GM23338 (cell line): Measurements from ENCODE around the gene ARL15. TPM values are rescaled to one million over a fixed set of nuclear protein-coding genes. Genes with fewer than 3 reads are reported as not detected.

Experiments used
- ATAC-seq: fragments of 200-7000 bp; cut with Tn5 transposase; 3 replicates; pipeline ENCODE4 v1.9.1; 2020
- DNase-seq: peaks from one replicate; pipeline ENCODE4 v3.0.0-alpha.2; 2015; ENCODE audit warnings: low spot score
- H2AFZ ChIP-seq: fragments of 200-600 bp; sonication (generic); 2 replicates; pipeline ENCODE4 v1.8.0; 2016; ENCODE audit warnings: antibody characterized with exemption, mild to moderate bottlenecking, moderate library complexity
- H3F3A ChIP-seq: fragments of 200-600 bp; sonication (generic); replicated peaks from 2 replicates; pipeline ENCODE4 v1.8.0; 2017; ENCODE audit warnings: antibody characterized with exemption, mixed run types, low read depth
- H3K27ac ChIP-seq: fragments of 200-600 bp; sonication (generic); 2 replicates; pipeline ENCODE4 v1.6.1; 2016; ENCODE audit warnings: low read depth
- H3K27me3 ChIP-seq: fragments of 200-600 bp; sonication (generic); 2 replicates; pipeline ENCODE4 v1.8.0; 2016; ENCODE audit warnings: mild to moderate bottlenecking, mixed run types, moderate library complexity; ENCODE audit not compliant: insufficient read depth
- H3K36me3 ChIP-seq: fragments of 200-600 bp; sonication (generic); 2 replicates; pipeline ENCODE4 v1.8.0; 2016; ENCODE audit warnings: mild to moderate bottlenecking; ENCODE audit not compliant: insufficient read depth
- H3K4me1 ChIP-seq: fragments of 200-600 bp; sonication (generic); 2 replicates; pipeline ENCODE4 v1.8.0; 2016; ENCODE audit warnings: mild to moderate bottlenecking, moderate library complexity; ENCODE audit not compliant: insufficient read depth
- H3K4me2 ChIP-seq: fragments of 200-600 bp; sonication (generic); 2 replicates; pipeline ENCODE4 v1.7.1; 2017; ENCODE audit warnings: mixed run types
- H3K4me3 ChIP-seq: fragments of 200-600 bp; sonication (generic); 2 replicates; pipeline ENCODE4 v1.6.1; 2016; ENCODE audit warnings: mixed run types
- H3K79me2 ChIP-seq: fragments of 200-600 bp; sonication (generic); replicated peaks from 2 replicates; pipeline ENCODE4 v1.8.0; 2017; ENCODE audit warnings: mild to moderate bottlenecking; ENCODE audit not compliant: insufficient read depth
- H3K9me2 ChIP-seq: fragments of 200-600 bp; sonication (generic); 2 replicates; pipeline ENCODE4 v1.8.0; 2017; ENCODE audit not compliant: insufficient read depth
- H4K20me1 ChIP-seq: fragments of 200-600 bp; sonication (generic); replicated peaks from 2 replicates; pipeline ENCODE4 v1.8.0; 2017; ENCODE audit warnings: mild to moderate bottlenecking; ENCODE audit not compliant: insufficient read depth
- H3K27ac Mint-ChIP-seq: 2 replicates; pipeline ENCODE4 v1.8.0; 2020; ENCODE audit warnings: inconsistent platforms, mild to moderate bottlenecking, moderate library complexity, mixed read lengths
- H3K27me3 Mint-ChIP-seq: 3 replicates; pipeline ENCODE4 v1.8.0; 2022; ENCODE audit warnings: low read depth, mild to moderate bottlenecking, moderate library complexity, mixed read lengths, inconsistent platforms; ENCODE audit not compliant: insufficient read depth, poor library complexity
- H3K36me3 Mint-ChIP-seq: 3 replicates; pipeline ENCODE4 v1.8.0; 2021; ENCODE audit warnings: low read depth, mild to moderate bottlenecking, inconsistent platforms, moderate library complexity, mixed read lengths
- H3K4me1 Mint-ChIP-seq: 3 replicates; pipeline ENCODE4 v1.8.0; 2020; ENCODE audit warnings: mild to moderate bottlenecking, inconsistent platforms, mixed read lengths
- H3K4me3 Mint-ChIP-seq: 3 replicates; pipeline ENCODE4 v1.8.0; 2021; ENCODE audit warnings: moderate library complexity, mild to moderate bottlenecking, inconsistent platforms, mixed read lengths
- H3K9me3 Mint-ChIP-seq: 3 replicates; pipeline ENCODE4 v1.8.0; 2020; ENCODE audit warnings: moderate library complexity, mild to moderate bottlenecking, inconsistent platforms, mixed read lengths
- CREB1 ChIP-seq: fragments of 250-450 bp; sonication (Bioruptor Pico); IDR thresholded peaks from 2 replicates; pipeline ENCODE4 v1.5.0; 2020; ENCODE audit warnings: low read depth, mild to moderate bottlenecking, moderate library complexity
- ETS1 ChIP-seq: IDR thresholded peaks from 2 replicates; pipeline ENCODE4 v1.6.1; 2016; ENCODE audit warnings: antibody characterized with exemption
- EZH2 ChIP-seq: fragments of 200-600 bp; sonication (generic); IDR thresholded peaks from one replicate; pipeline ENCODE4 v1.8.0; 2017; ENCODE audit warnings: antibody characterized with exemption, mild to moderate bottlenecking, low read depth; ENCODE audit not compliant: unreplicated experiment
- EZH2phosphoT487 ChIP-seq: fragments of 200-600 bp; sonication (generic); IDR thresholded peaks from one replicate; pipeline ENCODE4 v1.8.1; 2018; ENCODE audit warnings: antibody characterized with exemption; ENCODE audit not compliant: unreplicated experiment
- JUNB ChIP-seq: IDR thresholded peaks from one replicate; pipeline ENCODE4 v1.6.1; 2016; ENCODE audit warnings: antibody characterized with exemption; ENCODE audit not compliant: unreplicated experiment
- NANOG ChIP-seq: IDR thresholded peaks from 2 replicates; pipeline ENCODE4 v1.6.1; 2016; ENCODE audit warnings: antibody characterized with exemption, borderline replicate concordance
- POLR2AphosphoS5 ChIP-seq: IDR thresholded peaks from 2 replicates; pipeline ENCODE4 v1.6.1; 2016; ENCODE audit warnings: antibody characterized with exemption, low read depth
- STAT1 ChIP-seq: IDR thresholded peaks from one replicate; pipeline ENCODE4 v1.6.1; 2016; ENCODE audit warnings: antibody characterized with exemption; ENCODE audit not compliant: unreplicated experiment
- ZNF114 ChIP-seq: fragments of 250-450 bp; sonication (Bioruptor Pico); IDR thresholded peaks from 2 replicates; pipeline ENCODE4 v1.5.0; 2020; ENCODE audit warnings: mild to moderate bottlenecking, moderate library complexity
- ZNF331 ChIP-seq: fragments of 250-450 bp; sonication (Bioruptor Pico); IDR thresholded peaks from 2 replicates; pipeline ENCODE4 v1.5.0; 2020; ENCODE audit warnings: low read depth, mild to moderate bottlenecking, moderate library complexity
- polyA plus RNA-seq: library from polyadenylated mRNA; unstranded; fragments of >200 nt; fragmentation: Nextera tagmentation; extraction: Ambion mirVana; gene quantifications from 2 replicates; pipeline ENCODE4 v1.2.1, GENCODE V29; 2016
- total RNA-seq: library from RNA; depleted of rRNA; stranded (reverse); fragments of >200 nt; shearing (Covaris generic); gene quantifications from 2 replicates; pipeline ENCODE4 v1.2.3, GENCODE V29; 2014
- TF ChIP-seq, protein P1 (sequence below): fragments of 250-450 bp; sonication (Bioruptor Pico); IDR thresholded peaks from 2 replicates; pipeline ENCODE4 v1.5.0; 2020; ENCODE audit warnings: mild to moderate bottlenecking, moderate library complexity
- TF ChIP-seq, protein P2 (sequence below): IDR thresholded peaks from one replicate; pipeline ENCODE4 v1.6.1; 2018; ENCODE audit warnings: antibody characterized with exemption; ENCODE audit not compliant: unreplicated experiment
- TF ChIP-seq, protein P3 (sequence below), 2 experiments: fragments of 200-600 bp in 1 of 2; sonication (generic) in 1 of 2; conservative IDR thresholded peaks; 2 replicates each; pipeline versions ENCODE4 v1.5.1 to v1.6.1; 2016 to 2017; ENCODE audit warnings: antibody characterized with exemption in 2 of 2, low read depth in 2 of 2, mild to moderate bottlenecking in 2 of 2, moderate library complexity in 1 of 2

Gene ARL15
- total and polyA plus RNA-seq, 2 experiments from 2014 or later: 13.0 to 54.0 TPM

DNA sequence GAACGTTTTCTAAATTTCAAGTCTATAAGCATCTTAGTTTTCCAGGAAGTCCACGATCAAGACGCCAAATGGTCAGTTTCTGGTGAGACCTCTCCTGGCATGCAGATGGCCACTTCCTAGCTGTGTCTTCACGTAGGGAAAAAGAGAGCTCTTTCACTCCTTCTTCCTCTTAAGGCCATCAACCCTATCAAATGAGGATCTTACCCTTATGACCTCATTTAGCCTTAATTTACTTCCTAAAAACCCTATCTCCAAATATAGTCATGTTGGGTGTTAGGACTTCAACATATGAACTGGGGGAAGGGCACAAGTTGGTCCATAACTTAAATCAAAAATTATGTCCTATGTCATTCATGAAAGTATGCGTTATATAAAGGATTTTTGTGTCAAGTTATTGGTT, 229.5 kb downstream of the ARL15 start:
- no peak for TF ChIP-seq ZNF114
- no peak for TF ChIP-seq ZNF331 (CRISPR knock-in tag)
- no peak for TF ChIP-seq JUNB
- TF ChIP-seq ETS1: no peak
- TF ChIP-seq, protein P1, sequence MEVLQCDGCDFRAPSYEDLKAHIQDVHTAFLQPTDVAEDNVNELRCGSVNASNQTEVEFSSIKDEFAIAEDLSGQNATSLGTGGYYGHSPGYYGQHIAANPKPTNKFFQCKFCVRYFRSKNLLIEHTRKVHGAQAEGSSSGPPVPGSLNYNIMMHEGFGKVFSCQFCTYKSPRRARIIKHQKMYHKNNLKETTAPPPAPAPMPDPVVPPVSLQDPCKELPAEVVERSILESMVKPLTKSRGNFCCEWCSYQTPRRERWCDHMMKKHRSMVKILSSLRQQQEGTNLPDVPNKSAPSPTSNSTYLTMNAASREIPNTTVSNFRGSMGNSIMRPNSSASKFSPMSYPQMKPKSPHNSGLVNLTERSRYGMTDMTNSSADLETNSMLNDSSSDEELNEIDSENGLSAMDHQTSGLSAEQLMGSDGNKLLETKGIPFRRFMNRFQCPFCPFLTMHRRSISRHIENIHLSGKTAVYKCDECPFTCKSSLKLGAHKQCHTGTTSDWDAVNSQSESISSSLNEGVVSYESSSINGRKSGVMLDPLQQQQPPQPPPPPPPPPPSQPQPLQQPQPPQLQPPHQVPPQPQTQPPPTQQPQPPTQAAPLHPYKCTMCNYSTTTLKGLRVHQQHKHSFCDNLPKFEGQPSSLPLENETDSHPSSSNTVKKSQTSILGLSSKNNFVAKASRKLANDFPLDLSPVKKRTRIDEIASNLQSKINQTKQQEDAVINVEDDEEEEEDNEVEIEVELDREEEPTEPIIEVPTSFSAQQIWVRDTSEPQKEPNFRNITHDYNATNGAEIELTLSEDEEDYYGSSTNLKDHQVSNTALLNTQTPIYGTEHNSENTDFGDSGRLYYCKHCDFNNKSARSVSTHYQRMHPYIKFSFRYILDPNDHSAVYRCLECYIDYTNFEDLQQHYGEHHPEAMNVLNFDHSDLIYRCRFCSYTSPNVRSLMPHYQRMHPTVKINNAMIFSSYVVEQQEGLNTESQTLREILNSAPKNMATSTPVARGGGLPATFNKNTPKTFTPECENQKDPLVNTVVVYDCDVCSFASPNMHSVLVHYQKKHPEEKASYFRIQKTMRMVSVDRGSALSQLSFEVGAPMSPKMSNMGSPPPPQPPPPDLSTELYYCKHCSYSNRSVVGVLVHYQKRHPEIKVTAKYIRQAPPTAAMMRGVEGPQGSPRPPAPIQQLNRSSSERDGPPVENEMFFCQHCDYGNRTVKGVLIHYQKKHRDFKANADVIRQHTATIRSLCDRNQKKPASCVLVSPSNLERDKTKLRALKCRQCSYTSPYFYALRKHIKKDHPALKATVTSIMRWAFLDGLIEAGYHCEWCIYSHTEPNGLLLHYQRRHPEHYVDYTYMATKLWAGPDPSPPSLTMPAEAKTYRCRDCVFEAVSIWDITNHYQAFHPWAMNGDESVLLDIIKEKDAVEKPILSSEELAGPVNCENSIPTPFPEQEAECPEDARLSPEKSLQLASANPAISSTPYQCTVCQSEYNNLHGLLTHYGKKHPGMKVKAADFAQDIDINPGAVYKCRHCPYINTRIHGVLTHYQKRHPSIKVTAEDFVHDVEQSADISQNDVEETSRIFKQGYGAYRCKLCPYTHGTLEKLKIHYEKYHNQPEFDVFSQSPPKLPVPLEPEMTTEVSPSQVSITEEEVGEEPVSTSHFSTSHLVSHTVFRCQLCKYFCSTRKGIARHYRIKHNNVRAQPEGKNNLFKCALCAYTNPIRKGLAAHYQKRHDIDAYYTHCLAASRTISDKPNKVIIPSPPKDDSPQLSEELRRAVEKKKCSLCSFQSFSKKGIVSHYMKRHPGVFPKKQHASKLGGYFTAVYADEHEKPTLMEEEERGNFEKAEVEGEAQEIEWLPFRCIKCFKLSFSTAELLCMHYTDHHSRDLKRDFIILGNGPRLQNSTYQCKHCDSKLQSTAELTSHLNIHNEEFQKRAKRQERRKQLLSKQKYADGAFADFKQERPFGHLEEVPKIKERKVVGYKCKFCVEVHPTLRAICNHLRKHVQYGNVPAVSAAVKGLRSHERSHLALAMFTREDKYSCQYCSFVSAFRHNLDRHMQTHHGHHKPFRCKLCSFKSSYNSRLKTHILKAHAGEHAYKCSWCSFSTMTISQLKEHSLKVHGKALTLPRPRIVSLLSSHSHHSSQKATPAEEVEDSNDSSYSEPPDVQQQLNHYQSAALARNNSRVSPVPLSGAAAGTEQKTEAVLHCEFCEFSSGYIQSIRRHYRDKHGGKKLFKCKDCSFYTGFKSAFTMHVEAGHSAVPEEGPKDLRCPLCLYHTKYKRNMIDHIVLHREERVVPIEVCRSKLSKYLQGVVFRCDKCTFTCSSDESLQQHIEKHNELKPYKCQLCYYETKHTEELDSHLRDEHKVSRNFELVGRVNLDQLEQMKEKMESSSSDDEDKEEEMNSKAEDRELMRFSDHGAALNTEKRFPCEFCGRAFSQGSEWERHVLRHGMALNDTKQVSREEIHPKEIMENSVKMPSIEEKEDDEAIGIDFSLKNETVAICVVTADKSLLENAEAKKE (CRISPR knock-in tag): no peak
- TF ChIP-seq EZH2phosphoT487: no peak
- no peak for TF ChIP-seq POLR2AphosphoS5
- no peak for TF ChIP-seq EZH2
- no peak for TF ChIP-seq NANOG
- TF ChIP-seq, protein P2, sequence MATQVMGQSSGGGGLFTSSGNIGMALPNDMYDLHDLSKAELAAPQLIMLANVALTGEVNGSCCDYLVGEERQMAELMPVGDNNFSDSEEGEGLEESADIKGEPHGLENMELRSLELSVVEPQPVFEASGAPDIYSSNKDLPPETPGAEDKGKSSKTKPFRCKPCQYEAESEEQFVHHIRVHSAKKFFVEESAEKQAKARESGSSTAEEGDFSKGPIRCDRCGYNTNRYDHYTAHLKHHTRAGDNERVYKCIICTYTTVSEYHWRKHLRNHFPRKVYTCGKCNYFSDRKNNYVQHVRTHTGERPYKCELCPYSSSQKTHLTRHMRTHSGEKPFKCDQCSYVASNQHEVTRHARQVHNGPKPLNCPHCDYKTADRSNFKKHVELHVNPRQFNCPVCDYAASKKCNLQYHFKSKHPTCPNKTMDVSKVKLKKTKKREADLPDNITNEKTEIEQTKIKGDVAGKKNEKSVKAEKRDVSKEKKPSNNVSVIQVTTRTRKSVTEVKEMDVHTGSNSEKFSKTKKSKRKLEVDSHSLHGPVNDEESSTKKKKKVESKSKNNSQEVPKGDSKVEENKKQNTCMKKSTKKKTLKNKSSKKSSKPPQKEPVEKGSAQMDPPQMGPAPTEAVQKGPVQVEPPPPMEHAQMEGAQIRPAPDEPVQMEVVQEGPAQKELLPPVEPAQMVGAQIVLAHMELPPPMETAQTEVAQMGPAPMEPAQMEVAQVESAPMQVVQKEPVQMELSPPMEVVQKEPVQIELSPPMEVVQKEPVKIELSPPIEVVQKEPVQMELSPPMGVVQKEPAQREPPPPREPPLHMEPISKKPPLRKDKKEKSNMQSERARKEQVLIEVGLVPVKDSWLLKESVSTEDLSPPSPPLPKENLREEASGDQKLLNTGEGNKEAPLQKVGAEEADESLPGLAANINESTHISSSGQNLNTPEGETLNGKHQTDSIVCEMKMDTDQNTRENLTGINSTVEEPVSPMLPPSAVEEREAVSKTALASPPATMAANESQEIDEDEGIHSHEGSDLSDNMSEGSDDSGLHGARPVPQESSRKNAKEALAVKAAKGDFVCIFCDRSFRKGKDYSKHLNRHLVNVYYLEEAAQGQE: no peak
- TF ChIP-seq, protein P3, sequence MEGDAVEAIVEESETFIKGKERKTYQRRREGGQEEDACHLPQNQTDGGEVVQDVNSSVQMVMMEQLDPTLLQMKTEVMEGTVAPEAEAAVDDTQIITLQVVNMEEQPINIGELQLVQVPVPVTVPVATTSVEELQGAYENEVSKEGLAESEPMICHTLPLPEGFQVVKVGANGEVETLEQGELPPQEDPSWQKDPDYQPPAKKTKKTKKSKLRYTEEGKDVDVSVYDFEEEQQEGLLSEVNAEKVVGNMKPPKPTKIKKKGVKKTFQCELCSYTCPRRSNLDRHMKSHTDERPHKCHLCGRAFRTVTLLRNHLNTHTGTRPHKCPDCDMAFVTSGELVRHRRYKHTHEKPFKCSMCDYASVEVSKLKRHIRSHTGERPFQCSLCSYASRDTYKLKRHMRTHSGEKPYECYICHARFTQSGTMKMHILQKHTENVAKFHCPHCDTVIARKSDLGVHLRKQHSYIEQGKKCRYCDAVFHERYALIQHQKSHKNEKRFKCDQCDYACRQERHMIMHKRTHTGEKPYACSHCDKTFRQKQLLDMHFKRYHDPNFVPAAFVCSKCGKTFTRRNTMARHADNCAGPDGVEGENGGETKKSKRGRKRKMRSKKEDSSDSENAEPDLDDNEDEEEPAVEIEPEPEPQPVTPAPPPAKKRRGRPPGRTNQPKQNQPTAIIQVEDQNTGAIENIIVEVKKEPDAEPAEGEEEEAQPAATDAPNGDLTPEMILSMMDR (conservative IDR thresholded peaks at IDR 0.05; ENCODE audit: low read depth in 2 of 2): no peak
- TF ChIP-seq STAT1: no peak
- no peak for TF ChIP-seq CREB1 (CRISPR knock-in tag)
- Histone ChIP-seq H3K27ac (no peak overlapping the region), H3K9me2 (no peaks in the 10 kb centered on the region), H3F3A (no peaks in the 10 kb centered on the region), H3K27me3 (no peaks in the 10 kb centered on the region), H4K20me1 (no peaks in the 10 kb centered on the region), H3K4me2 (no peak overlapping the region), H3K36me3 (no peaks in the 10 kb centered on the region), H3K4me3 (no peak overlapping the region), H3K4me1 (no peaks in the 10 kb centered on the region), H2AFZ (no peak overlapping the region), H3K79me2 (no peaks in the 10 kb centered on the region)
- Mint-ChIP-seq H3K4me3 (no peak overlapping the region), H3K9me3 (no peaks in the 10 kb centered on the region), H3K4me1 (no peaks in the 10 kb centered on the region), H3K36me3 (no peaks in the 10 kb centered on the region), H3K27ac (no peak overlapping the region), H3K27me3 (peaks cover 4% of the 10 kb centered on the region)
- DNase-seq: no peak
- no peak for ATAC-seq
